ENCODE data around the gene MICAL2.

The MICAL2 gene

GRCh38 chr11:12276831-12277475 lies 166.6 kb downstream of the MICAL2 start:
- DNase-seq = no peak

- no peak for DNase-seq
Measured at GRCh38 chr11:12278766-12279671, 168.6 kb downstream of the MICAL2 start.

- DNase-seq = no peak
Measured at GRCh38 chr11:12279672-12280108, 169.3 kb downstream of the MICAL2 start.

- no peak for DNase-seq
Measured at GRCh38 chr11:12280199-12280837, 169.9 kb downstream of the MICAL2 start.

- DNase-seq = no peak
Measured at GRCh38 chr11:12280838-12281565, 170.6 kb downstream of the MICAL2 start.

GRCh38 chr11:12281571-12282478 lies 171.4 kb downstream of the MICAL2 start:
- no peak for DNase-seq

- no peak for DNase-seq
Measured at GRCh38 chr11:12282676-12283075, 172.3 kb downstream of the MICAL2 start.

- no peak for DNase-seq
Measured at GRCh38 chr11:12284316-12285050, 174.1 kb downstream of the MICAL2 start.

- DNase-seq = no peak
Measured at GRCh38 chr11:12285106-12285505, 174.7 kb downstream of the MICAL2 start.

- no peak for DNase-seq
Measured at GRCh38 chr11:12285811-12286222, 175.4 kb downstream of the MICAL2 start.

- no peak for DNase-seq
Measured at GRCh38 chr11:12286606-12287005, 176.2 kb downstream of the MICAL2 start.

GRCh38 chr11:12287009-12287373 lies 176.6 kb downstream of the MICAL2 start:
- DNase-seq = no peak

- peak; percentile 44 for DNase-seq
Measured at GRCh38 chr11:12287374-12288211, 177.2 kb downstream of the MICAL2 start.

- DNase-seq = peak; percentile 71
Measured at GRCh38 chr11:12288212-12288930, 178.0 kb downstream of the MICAL2 start.

GRCh38 chr11:12288931-12289666 lies 178.7 kb downstream of the MICAL2 start:
- DNase-seq = no peak

GRCh38 chr11:12289667-12290476 lies 179.5 kb downstream of the MICAL2 start:
- DNase-seq = no peak

- no peak for DNase-seq
Measured at GRCh38 chr11:12290477-12290922, 180.1 kb downstream of the MICAL2 start.

GRCh38 chr11:12291313-12291712 lies 180.9 kb downstream of the MICAL2 start:
- no peak for DNase-seq

Measured in NCI-H1436 treated with DMSO at 0.1 percent for 48 hours (cell line).